ENCODE data around the gene AMN1.
A peak's percentile ranks its signal among the peaks of the same experiment; 100 is the strongest.
"Not testable (repeated sequence)": the region's sequence is repeated elsewhere in the genome, so short reads cannot be mapped to it uniquely, and the experiment has no call there.

AMN1 gene

DNA sequence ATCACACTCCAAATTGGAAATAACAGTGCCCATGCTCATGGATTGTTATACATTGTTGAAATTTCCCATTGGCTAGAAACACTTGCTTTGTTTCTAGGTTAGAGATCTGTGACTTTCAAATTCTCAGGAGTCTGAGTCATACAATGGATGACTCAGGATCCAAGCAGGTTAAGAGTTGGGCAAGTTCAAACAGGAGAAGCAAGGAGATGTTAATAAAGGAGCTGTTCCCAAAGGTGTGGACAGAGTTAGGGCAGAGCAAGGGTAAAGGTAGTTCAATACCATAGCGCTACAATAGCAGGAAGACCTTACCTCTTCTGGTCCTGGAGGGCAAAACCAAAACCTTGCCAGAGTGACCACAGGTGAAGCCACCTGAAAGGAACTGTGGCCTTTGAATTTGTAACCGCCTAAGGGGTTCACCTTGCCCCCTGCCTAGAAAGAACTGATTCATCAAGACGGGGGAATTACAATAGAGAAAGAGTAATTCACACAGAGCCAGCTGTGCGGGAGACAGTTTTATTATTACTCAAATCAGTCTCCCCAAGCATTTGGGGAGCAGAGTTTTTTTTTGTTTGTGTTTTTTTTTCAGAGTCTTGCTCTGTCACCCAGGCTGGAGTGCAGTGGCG lies 4.2 kb upstream of the AMN1 start:
- DNase-seq (ENCODE audit: low read depth): peak; percentile 85
- no peak overlapping the region for H3K4me3 ChIP-seq (ENCODE audit: low read length)
- TF ChIP-seq, protein P1, sequence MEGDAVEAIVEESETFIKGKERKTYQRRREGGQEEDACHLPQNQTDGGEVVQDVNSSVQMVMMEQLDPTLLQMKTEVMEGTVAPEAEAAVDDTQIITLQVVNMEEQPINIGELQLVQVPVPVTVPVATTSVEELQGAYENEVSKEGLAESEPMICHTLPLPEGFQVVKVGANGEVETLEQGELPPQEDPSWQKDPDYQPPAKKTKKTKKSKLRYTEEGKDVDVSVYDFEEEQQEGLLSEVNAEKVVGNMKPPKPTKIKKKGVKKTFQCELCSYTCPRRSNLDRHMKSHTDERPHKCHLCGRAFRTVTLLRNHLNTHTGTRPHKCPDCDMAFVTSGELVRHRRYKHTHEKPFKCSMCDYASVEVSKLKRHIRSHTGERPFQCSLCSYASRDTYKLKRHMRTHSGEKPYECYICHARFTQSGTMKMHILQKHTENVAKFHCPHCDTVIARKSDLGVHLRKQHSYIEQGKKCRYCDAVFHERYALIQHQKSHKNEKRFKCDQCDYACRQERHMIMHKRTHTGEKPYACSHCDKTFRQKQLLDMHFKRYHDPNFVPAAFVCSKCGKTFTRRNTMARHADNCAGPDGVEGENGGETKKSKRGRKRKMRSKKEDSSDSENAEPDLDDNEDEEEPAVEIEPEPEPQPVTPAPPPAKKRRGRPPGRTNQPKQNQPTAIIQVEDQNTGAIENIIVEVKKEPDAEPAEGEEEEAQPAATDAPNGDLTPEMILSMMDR (conservative IDR thresholded peaks at IDR 0.05; ENCODE audit: low read depth, low read length): no peak

DNA sequence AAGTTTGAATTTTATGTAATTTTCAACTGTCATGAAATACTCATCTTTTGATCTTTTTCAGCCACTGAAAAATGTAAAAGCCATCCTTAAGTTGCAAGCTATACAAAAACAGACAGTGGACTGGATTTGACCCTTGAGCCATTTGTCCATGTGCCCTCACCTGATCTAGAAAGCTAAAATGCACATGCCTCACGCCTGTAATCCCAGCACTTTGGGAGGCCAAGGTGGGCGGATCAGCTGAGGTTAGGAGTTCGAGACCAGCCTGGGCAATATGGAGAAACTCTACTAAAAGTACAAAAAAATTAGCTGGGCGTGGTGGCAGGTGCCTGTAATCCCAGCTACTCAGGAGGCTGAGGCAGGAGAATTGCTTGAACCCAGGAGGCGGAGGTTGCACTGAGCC lies 2.4 kb upstream of the AMN1 start:
- not testable (repeated sequence) for DNase-seq (ENCODE audit: low read depth); H3K4me3 ChIP-seq (ENCODE audit: low read length)

DNA sequence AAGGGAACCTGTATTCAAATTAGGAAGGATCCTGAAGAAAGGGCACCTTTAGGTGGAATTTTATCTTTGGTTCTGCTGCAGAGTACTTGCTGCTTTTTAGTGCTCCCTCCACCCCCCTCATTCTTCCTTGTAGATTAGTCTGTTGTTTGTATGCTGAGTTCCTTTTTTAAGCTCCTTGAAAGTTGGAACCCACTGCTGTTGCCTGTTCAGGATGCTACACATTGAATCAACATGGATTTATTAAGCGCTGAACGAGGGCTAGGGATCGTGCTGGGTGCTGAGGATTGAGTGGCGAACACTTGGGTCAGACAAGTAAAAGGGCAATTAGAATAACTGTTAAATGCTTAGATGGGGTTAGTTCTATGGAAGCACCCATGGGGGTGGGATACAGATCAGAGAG lies 884 bp upstream of the AMN1 start:
- no peak for DNase-seq (ENCODE audit: low read depth)

DNA sequence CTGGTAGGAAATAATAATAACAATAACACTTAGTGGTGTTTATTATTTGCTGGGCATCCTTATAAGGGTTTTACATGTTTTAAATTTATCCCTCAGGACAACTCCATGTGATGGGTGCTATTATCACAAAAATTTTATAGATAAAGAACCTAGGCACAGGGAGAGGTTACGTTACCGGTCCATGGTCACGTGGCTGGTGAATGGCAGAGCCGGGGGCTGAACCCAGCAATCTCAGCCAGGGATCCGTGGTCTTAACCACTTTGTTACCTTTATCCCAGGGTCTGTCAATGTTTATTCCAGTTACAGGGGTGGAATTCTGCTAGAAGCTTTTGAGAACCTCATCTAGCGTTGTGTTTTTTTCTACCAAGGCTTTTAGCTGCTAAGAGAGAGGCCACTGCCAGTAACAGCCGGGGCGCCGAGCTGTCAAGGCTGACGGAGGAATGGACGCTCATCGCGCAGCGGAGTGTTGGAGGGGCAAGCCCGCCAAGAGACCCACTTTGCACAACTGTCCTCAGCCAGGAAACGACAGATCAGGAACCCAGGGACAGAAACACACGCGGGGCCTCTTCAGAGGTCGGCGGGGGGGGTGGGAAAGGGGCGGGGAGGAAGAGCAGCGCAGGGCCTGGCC lies 418 bp downstream of the AMN1 start:
- no peak for DNase-seq (ENCODE audit: low read depth)
- peak overlapping the region; percentile 63 for H3K4me3 ChIP-seq (ENCODE audit: low read length)
- TF ChIP-seq, protein P1 (conservative IDR thresholded peaks at IDR 0.05; ENCODE audit: low read depth, low read length): no peak

More for the DNA sequence above, 884 bp upstream of the AMN1 start:
- H3K4me3 ChIP-seq (ENCODE audit: low read length): peak overlapping the region; percentile 63
- TF ChIP-seq, protein P1 (conservative IDR thresholded peaks at IDR 0.05; ENCODE audit: low read depth, low read length): no peak

DNA sequence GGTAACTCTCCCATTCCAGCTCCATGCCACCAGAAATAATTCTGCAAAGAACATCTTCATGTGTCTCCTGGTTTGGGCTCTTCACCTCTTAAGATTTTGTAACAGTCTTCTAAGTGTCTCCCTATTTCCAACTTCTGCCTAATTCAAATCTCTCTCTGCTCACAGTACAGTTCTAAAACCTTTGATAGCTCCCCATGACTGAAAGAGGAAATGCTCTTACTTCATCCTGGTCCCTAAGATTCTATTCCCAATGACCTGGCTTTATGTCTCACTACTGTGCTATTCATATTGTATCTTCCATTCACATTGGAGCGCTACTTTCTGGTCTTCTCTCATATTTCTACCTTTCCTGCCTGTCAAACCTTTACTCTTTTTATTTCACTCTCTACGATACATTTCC lies 1.6 kb downstream of the AMN1 start:
- TF ChIP-seq, protein P1 (conservative IDR thresholded peaks at IDR 0.05; ENCODE audit: low read depth, low read length): no peak
- H3K4me3 ChIP-seq (ENCODE audit: low read length): no peak overlapping the region

DNA sequence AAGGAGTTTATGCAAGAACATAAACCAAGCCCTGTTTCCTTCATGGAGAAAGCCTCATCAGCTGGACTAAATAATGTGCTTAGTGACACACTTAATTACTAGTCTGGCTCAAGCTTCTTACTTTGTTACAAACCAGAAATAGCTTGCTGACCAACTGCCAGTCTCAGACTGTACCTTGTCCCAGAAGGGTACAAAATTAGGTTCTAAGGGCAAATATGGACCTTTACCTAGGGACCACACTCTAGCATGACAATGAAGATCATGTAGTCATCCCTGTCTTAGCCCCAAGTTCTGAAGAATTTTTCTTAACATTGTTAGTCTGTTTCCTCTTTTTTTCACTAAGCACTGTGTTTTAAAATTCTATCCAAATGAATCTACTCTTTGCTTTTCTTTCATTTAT lies 2.2 kb downstream of the AMN1 start:
- DNase-seq (ENCODE audit: low read depth): no peak
- TF ChIP-seq, protein P1 (conservative IDR thresholded peaks at IDR 0.05; ENCODE audit: low read depth, low read length): no peak
- no peak overlapping the region for H3K4me3 ChIP-seq (ENCODE audit: low read length)

More for the DNA sequence above, 1.6 kb downstream of the AMN1 start:
- DNase-seq (ENCODE audit: low read depth): no peak

DNA sequence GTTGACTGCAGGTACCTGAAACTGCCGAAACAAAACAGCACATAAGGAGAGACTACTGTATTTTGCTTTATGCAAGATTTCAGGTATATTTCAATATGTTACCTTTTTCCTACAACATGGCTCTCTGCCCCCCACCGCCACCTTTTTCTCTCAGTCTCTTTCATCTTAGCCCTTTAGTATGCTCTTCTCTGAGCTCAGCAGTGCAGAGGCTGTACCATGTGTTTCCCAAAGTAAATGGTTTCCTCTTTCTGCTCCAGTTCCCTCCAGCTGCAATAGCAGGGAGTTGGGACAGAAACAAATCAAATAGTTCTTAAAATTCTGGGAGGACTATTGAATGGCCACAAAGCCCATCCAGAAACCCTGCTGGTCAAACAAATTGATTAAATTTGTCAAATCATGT lies 4.3 kb downstream of the AMN1 start:
- TF ChIP-seq, protein P1 (conservative IDR thresholded peaks at IDR 0.05; ENCODE audit: low read depth, low read length): no peak
- no peak for DNase-seq (ENCODE audit: low read depth)
- no peak overlapping the region for H3K4me3 ChIP-seq (ENCODE audit: low read length)

All from retinal pigment epithelial cell (primary cell).